Body of pancreas (tissue), 4 donors: ENCODE results near the gene KLHL12. TPM values are rescaled to one million over a fixed set of nuclear protein-coding genes. Genes with fewer than 3 reads are reported as not detected.

Experiments used
- ATAC-seq: fragments of 150-250 bp; one replicate; pipeline ENCODE4 v1.9.1; 2016
- DNase-seq, 4 donors: peaks; one replicate each; pipeline ENCODE4 v3.0.0-alpha.2; 2019
- H3K27ac ChIP-seq, 4 donors: fragments of 200-600 bp; sonication (generic); 1 replicate in 3 of 4; 2 replicates in 1 of 4; pipeline versions ENCODE4 v1.5.1 to v1.6.1; 2016 to 2019; ENCODE audit warnings: mild to moderate bottlenecking in 1 of 4, mixed read lengths in 1 of 4, moderate library complexity in 1 of 4
- H3K27me3 ChIP-seq, 2 donors: fragments of 200-600 bp; sonication (generic); one replicate each; pipeline ENCODE4 v1.6.0; 2016; ENCODE audit warnings: mild to moderate bottlenecking in 1 of 2
- H3K36me3 ChIP-seq, 2 donors: fragments of 200-600 bp; sonication (generic); replicated peaks in 1 of 2; 2 replicates each; pipeline ENCODE4 v1.5.1; 2016; ENCODE audit warnings: low read depth in 2 of 2; ENCODE audit not compliant: insufficient read depth in 1 of 2
- H3K4me1 ChIP-seq: fragments of 200-600 bp; sonication (generic); one replicate; pipeline ENCODE4 v1.6.0; 2016
- H3K4me3 ChIP-seq, 2 donors: fragments of 200-600 bp; sonication (generic); 1 replicate in 1 of 2; 2 replicates in 1 of 2; pipeline ENCODE4 v1.5.1; 2016 to 2019
- H3K9me3 ChIP-seq, 3 donors: fragments of 200-600 bp; sonication (generic); 1 replicate in 2 of 3; 2 replicates in 1 of 3; pipeline ENCODE4 v1.5.1; 2016
- POLR2A ChIP-seq, 3 donors: fragments of 450-650 bp; IDR thresholded peaks; one replicate each; pipeline ENCODE4 v1.6.1; 2016; ENCODE audit warnings: antibody characterized with exemption in 3 of 3, mild to moderate bottlenecking in 2 of 3
- WGBS, 2 donors: methylation state at CpG; one replicate each; pipeline ENCODE4 v1.1.5; 2017; 5-methylcytosine and 5-hydroxymethylcytosine counted together
- intact Hi-C: fragments of 100-400 bp; cut with DNase I; formaldehyde crosslinking; loops from one replicate; pipeline ENCODE4 v1.15.1; 2023
- total RNA-seq, 2 donors: library from RNA; depleted of rRNA; stranded (reverse); fragments of >200 nt; gene quantifications; one replicate each; pipeline ENCODE4 v1.1.0, GENCODE V29; 2016
- TF ChIP-seq, protein P1 (sequence below), 7 experiments: fragments of 450-650 bp in 4 of 7; fragments of 200-600 bp in 3 of 7; sonication (generic) in 3 of 7; IDR thresholded peaks; one replicate each; pipeline ENCODE4 v1.5.1; 2016 to 2019; ENCODE audit warnings: antibody characterized with exemption in 7 of 7

Gene KLHL12
- total RNA-seq, 2 donors from 2014 or later = 15.3 to 21.8 TPM

- 71 to 75% methylated on average over 3 of the region's 3 CpGs for WGBS, 2 donors
- DNase-seq = no peak
- no peaks in the 10 kb centered on the region for H3K27me3 ChIP-seq
- TF ChIP-seq, protein P1, sequence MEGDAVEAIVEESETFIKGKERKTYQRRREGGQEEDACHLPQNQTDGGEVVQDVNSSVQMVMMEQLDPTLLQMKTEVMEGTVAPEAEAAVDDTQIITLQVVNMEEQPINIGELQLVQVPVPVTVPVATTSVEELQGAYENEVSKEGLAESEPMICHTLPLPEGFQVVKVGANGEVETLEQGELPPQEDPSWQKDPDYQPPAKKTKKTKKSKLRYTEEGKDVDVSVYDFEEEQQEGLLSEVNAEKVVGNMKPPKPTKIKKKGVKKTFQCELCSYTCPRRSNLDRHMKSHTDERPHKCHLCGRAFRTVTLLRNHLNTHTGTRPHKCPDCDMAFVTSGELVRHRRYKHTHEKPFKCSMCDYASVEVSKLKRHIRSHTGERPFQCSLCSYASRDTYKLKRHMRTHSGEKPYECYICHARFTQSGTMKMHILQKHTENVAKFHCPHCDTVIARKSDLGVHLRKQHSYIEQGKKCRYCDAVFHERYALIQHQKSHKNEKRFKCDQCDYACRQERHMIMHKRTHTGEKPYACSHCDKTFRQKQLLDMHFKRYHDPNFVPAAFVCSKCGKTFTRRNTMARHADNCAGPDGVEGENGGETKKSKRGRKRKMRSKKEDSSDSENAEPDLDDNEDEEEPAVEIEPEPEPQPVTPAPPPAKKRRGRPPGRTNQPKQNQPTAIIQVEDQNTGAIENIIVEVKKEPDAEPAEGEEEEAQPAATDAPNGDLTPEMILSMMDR (IDR thresholded peaks at IDR 0.05) = no peak
- TF ChIP-seq POLR2A (IDR thresholded peaks at IDR 0.05) = no peak
- H3K4me1 ChIP-seq = no peaks in the 10 kb centered on the region
- intact Hi-C loops = no loop called here
- ATAC-seq = no peak
- no peaks in the 10 kb centered on the region for H3K9me3 ChIP-seq
- H3K27ac ChIP-seq = no peak overlapping the region
- peaks cover 0 to 3% of the 10 kb centered on the region in 2 donors for H3K36me3 ChIP-seq
- H3K4me3 ChIP-seq = no peak overlapping the region
These were observed 8.8 kb upstream of the KLHL12 start for GRCh38 chr1:202935844-202936243.

DNA sequence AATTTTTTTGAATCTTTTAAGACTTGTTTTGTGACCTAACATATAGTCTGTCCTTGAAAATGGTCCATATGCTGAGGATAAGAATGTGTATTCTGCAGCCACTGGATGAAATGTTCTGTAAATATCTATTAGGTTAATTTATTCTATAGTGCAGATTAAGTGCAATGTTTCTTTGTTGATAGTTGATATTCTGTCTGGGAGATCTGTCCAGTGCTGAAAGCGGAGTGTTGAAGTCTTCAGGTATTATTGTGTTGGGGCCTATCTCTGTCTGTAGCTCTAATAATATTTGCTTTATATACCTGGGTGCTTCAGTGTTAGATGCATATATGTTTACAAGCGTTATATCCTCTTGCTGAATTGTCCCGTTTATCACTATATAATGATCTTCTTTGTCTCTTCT, 7.7 kb upstream of the KLHL12 start:
- TF ChIP-seq, protein P1 (IDR thresholded peaks at IDR 0.05) = no peak
- TF ChIP-seq POLR2A (IDR thresholded peaks at IDR 0.05) = no peak
- WGBS, 2 donors = 82 to 84% methylated on average over 3 of the region's 3 CpGs
- H3K36me3 ChIP-seq = no peaks in the 10 kb centered on the region

DNA sequence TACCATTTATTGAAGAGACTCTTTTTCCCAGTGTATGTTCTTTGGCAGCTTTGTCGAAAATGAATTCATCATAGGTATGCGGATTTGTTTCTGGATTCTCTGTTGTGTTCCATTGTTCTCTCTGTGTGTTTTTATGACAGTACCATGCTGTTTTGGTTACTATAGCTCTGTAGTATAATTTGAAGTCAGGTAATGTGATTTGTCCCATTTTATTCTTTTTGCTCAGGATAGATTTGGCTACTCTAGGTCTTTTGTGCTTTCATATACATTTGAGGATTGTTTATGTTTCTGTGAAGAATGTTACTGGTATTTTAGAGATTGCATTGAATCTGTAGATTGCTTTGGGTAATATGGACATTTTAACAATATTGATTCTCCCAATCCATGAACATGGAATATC, 5.4 kb upstream of the KLHL12 start:
- no peak for ATAC-seq
- no peaks in the 10 kb centered on the region for H3K27me3 ChIP-seq
- intact Hi-C loops = no loop called here
- DNase-seq = no peak
- 87 to 90% methylated on average over 2 of the region's 2 CpGs for WGBS, 2 donors
- H3K9me3 ChIP-seq = no peaks in the 10 kb centered on the region
- no peaks in the 10 kb centered on the region for H3K4me1 ChIP-seq
- TF ChIP-seq POLR2A (IDR thresholded peaks at IDR 0.05) = no peak
- TF ChIP-seq, protein P1 (IDR thresholded peaks at IDR 0.05) = no peak
- H3K36me3 ChIP-seq = no peaks in the 10 kb centered on the region
- no peak overlapping the region for H3K4me3 ChIP-seq
- no peak overlapping the region for H3K27ac ChIP-seq

More for the DNA sequence above, 7.7 kb upstream of the KLHL12 start:
- no peak for ATAC-seq
- DNase-seq = no peak
- no peaks in the 10 kb centered on the region for H3K4me1 ChIP-seq
- H3K27ac ChIP-seq = no peak overlapping the region
- intact Hi-C loops = no loop called here
- H3K9me3 ChIP-seq = no peaks in the 10 kb centered on the region
- H3K4me3 ChIP-seq = no peak overlapping the region
- no peaks in the 10 kb centered on the region for H3K27me3 ChIP-seq

GRCh38 chr1:202923533-202923932, 3.5 kb downstream of the KLHL12 start:
- TF ChIP-seq, protein P1 (IDR thresholded peaks at IDR 0.05) = no peak
- no peak for TF ChIP-seq POLR2A (IDR thresholded peaks at IDR 0.05)
- Histone ChIP-seq H3K27ac (no peak overlapping the region), H3K36me3 (peaks cover 0 to 5% of the 10 kb centered on the region in 2 donors), H3K9me3 (no peaks in the 10 kb centered on the region), H3K27me3 (no peaks in the 10 kb centered on the region), H3K4me3 (no peak overlapping the region), H3K4me1 (peaks cover 33% of the 10 kb centered on the region)
- DNase-seq (no peak), ATAC-seq (no peak)
- intact Hi-C loops = no loop called here
- WGBS, 2 donors = 93 to 96% methylated on average over 3 of the region's 3 CpGs

- no peak for ATAC-seq
- intact Hi-C loops = no loop called here
These were observed 7.4 kb downstream of the KLHL12 start for GRCh38 chr1:202919615-202920014.

More at GRCh38 chr1:202919615-202920014, 7.4 kb downstream of the KLHL12 start:
- Histone ChIP-seq H3K36me3 (peaks cover 9 to 22% of the 10 kb centered on the region in 2 donors), H3K4me1 (peaks cover 16% of the 10 kb centered on the region), H3K27me3 (no peaks in the 10 kb centered on the region), H3K9me3 (no peaks in the 10 kb centered on the region), H3K4me3 (no peak overlapping the region), H3K27ac (no peak overlapping the region)
- TF ChIP-seq, protein P1 (IDR thresholded peaks at IDR 0.05) = no peak
- TF ChIP-seq POLR2A (IDR thresholded peaks at IDR 0.05) = no peak
- no peak for DNase-seq
